Measurements from ENCODE around the gene VSTM1. TPM values are rescaled to one million over a fixed set of nuclear protein-coding genes. Genes with fewer than 3 reads are reported as not detected.

Gene VSTM1
- total RNA-seq, 2 donors from 2014 or later: not detected

DNA sequence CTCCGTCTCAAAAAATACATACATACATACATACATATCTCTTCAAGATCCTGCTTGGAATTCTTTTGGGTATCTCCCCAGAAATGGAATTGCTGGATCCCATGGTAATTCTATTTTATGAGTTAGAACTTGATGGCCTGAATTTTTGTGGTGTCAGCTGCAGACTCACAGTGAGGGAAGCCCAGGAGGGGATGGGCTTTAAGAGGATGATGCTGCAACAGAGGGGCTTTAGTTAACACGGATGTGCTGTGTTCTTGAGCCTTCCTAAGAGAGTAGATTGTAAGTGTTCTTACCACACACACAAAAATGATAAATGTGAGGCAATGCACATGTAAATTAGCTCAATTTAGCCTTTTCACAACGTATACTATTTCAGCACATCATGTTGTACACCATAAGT, 40.5 kb downstream of the VSTM1 start:
- Mint-ChIP-seq H3K4me1 (peaks cover 6% of the 10 kb centered on the region), H3K27me3 (ENCODE audit: insufficient read depth) (peaks cover 15% of the 10 kb centered on the region), H3K9me3 (peaks cover 5% of the 10 kb centered on the region), H3K36me3 (ENCODE audit: low read depth) (no peaks in the 10 kb centered on the region), H3K4me3 (no peak overlapping the region), H3K27ac (no peak overlapping the region)
- DNase-seq: no peak
- Histone ChIP-seq H3K4me3 (ENCODE audit: low read length) (no peak overlapping the region), H3K36me3 (ENCODE audit: control insufficient read depth, insufficient read depth, low read length) (no peaks in the 10 kb centered on the region), H3K9me3 (ENCODE audit: control insufficient read depth, low read length) (no peaks in the 10 kb centered on the region), H3K9ac (ENCODE audit: extremely low read depth, low read length, poor library complexity, severe bottlenecking) (no peak overlapping the region), H3K27ac (ENCODE audit: low read depth, low read length) (no peak overlapping the region), H3K27me3 (ENCODE audit: control insufficient read depth, insufficient read depth, low read length, poor library complexity, severe bottlenecking) (no peaks in the 10 kb centered on the region), H3K4me1 (ENCODE audit: control insufficient read depth, insufficient read depth, low read length) (no peaks in the 10 kb centered on the region)
- no peak for TF ChIP-seq CTCF (conservative IDR thresholded peaks at IDR 0.05)
- WGBS, 2 experiments (ENCODE audit: insufficient coverage in 1 of 2, insufficient read length in 1 of 2): 58 to 71% methylated on average over 2 of the region's 3 CpGs

- no peak for DNase-seq
- Histone ChIP-seq H3K4me1 (ENCODE audit: control insufficient read depth, insufficient read depth, low read length) (no peaks in the 10 kb centered on the region), H3K9me3 (ENCODE audit: control insufficient read depth, low read length) (peaks cover 8% of the 10 kb centered on the region), H3K27me3 (ENCODE audit: control insufficient read depth, insufficient read depth, low read length, poor library complexity, severe bottlenecking) (no peaks in the 10 kb centered on the region), H3K36me3 (ENCODE audit: control insufficient read depth, insufficient read depth, low read length) (no peaks in the 10 kb centered on the region), H3K27ac (ENCODE audit: low read depth, low read length) (no peak overlapping the region), H3K4me3 (ENCODE audit: low read length) (no peak overlapping the region), H3K9ac (ENCODE audit: extremely low read depth, low read length, poor library complexity, severe bottlenecking) (no peak overlapping the region)
- H3K36me3 Mint-ChIP-seq (ENCODE audit: low read depth): no peaks in the 10 kb centered on the region
- H3K4me3 Mint-ChIP-seq: no peak overlapping the region
- H3K27me3 Mint-ChIP-seq (ENCODE audit: insufficient read depth): peaks cover 22% of the 10 kb centered on the region
- H3K27ac Mint-ChIP-seq: no peak overlapping the region
- WGBS, 2 experiments (ENCODE audit: insufficient coverage in 1 of 2, insufficient read length in 1 of 2): 81 to 90% methylated on average over 12 to 13 of the region's 13 CpGs
- no peak for TF ChIP-seq CTCF (conservative IDR thresholded peaks at IDR 0.05)
- peaks cover 6% of the 10 kb centered on the region for H3K4me1 Mint-ChIP-seq
- peaks cover 13% of the 10 kb centered on the region for H3K9me3 Mint-ChIP-seq
These were observed 41.8 kb downstream of the VSTM1 start for GRCh38 chr19:54021932-54022331.

DNA sequence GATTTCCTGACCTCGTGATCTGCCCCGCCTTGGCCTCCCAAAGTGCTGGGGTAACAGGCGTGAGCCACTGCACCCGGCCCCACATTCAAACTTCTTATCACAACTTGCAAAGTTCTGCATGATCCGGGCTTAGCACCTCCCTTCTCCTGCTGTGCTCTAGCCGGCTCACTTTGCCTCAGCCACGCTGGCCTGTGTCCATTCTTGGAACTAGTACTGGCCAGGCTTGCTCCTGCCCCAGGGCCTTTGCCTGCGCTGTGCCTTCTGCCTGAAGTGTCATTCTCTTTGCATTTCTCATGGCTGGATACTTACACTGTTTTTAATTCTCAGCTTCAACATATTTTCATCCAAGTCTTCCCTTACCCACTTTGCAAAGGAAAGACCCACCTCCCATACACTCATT, 42.3 kb downstream of the VSTM1 start:
- Histone ChIP-seq H3K9ac (ENCODE audit: extremely low read depth, low read length, poor library complexity, severe bottlenecking) (no peak overlapping the region), H3K4me3 (ENCODE audit: low read length) (no peak overlapping the region), H3K27me3 (ENCODE audit: control insufficient read depth, insufficient read depth, low read length, poor library complexity, severe bottlenecking) (no peaks in the 10 kb centered on the region), H3K36me3 (ENCODE audit: control insufficient read depth, insufficient read depth, low read length) (no peaks in the 10 kb centered on the region), H3K9me3 (ENCODE audit: control insufficient read depth, low read length) (peaks cover 8% of the 10 kb centered on the region), H3K27ac (ENCODE audit: low read depth, low read length) (no peak overlapping the region), H3K4me1 (ENCODE audit: control insufficient read depth, insufficient read depth, low read length) (no peaks in the 10 kb centered on the region)
- no peak for DNase-seq
- Mint-ChIP-seq H3K36me3 (ENCODE audit: low read depth) (no peaks in the 10 kb centered on the region), H3K4me3 (no peak overlapping the region), H3K27ac (no peak overlapping the region), H3K27me3 (ENCODE audit: insufficient read depth) (peaks cover 25% of the 10 kb centered on the region), H3K9me3 (peaks cover 13% of the 10 kb centered on the region), H3K4me1 (peaks cover 6% of the 10 kb centered on the region)
- no peak for TF ChIP-seq CTCF (conservative IDR thresholded peaks at IDR 0.05)
- WGBS, 2 experiments (ENCODE audit: insufficient coverage in 1 of 2, insufficient read length in 1 of 2): 87 to 88% methylated on average over 7 to 8 of the region's 8 CpGs

Data from endodermal cell (in vitro differentiated cells).